Loucy (cell line): ENCODE measurements around the gene PRSS50.

Experiments
- EZH2phosphoT487 ChIP-seq: fragments of 200-600 bp; IDR thresholded peaks from 2 replicates; pipeline ENCODE4 v1.6.1; 2018; ENCODE audit warnings: antibody characterized with exemption, mild to moderate bottlenecking, moderate library complexity, borderline replicate concordance
- TF ChIP-seq, protein P1 (sequence below): fragments of 200-600 bp; sonication (generic); conservative IDR thresholded peaks from 2 replicates; pipeline ENCODE4 v1.5.1; 2014; ENCODE audit warnings: mild to moderate bottlenecking, antibody characterized with exemption, low read length

DNA sequence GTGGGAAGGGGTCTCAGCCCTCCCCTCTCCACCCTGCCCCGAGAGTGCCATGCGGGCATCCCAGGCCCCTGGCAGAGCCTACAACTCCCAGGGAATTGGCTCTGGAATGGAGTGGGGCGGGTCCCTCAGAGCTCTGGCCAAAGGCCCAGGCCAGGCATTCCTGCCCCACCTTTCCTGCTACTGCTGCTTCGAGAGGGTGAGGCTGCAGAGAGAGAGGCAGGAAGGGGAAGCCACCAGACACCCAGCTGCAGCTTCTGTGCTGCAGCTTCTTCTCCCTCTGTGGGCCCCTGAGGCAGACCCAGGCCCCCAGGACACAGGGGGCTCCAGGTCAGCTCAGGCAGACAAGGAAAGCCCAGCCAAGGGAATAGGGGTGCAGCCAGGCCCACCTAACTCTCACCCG, 26.9 kb downstream of the PRSS50 start:
- no peak for TF ChIP-seq EZH2phosphoT487
- TF ChIP-seq, protein P1, sequence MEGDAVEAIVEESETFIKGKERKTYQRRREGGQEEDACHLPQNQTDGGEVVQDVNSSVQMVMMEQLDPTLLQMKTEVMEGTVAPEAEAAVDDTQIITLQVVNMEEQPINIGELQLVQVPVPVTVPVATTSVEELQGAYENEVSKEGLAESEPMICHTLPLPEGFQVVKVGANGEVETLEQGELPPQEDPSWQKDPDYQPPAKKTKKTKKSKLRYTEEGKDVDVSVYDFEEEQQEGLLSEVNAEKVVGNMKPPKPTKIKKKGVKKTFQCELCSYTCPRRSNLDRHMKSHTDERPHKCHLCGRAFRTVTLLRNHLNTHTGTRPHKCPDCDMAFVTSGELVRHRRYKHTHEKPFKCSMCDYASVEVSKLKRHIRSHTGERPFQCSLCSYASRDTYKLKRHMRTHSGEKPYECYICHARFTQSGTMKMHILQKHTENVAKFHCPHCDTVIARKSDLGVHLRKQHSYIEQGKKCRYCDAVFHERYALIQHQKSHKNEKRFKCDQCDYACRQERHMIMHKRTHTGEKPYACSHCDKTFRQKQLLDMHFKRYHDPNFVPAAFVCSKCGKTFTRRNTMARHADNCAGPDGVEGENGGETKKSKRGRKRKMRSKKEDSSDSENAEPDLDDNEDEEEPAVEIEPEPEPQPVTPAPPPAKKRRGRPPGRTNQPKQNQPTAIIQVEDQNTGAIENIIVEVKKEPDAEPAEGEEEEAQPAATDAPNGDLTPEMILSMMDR: no peak
